ENCODE data around the gene DBN1. TPM values are rescaled to one million over a fixed set of nuclear protein-coding genes. Genes with fewer than 3 reads are reported as not detected.

The DBN1 gene
- total RNA-seq, 2 donors from 2014 or later: 7.1 to 13.3 TPM

DNA sequence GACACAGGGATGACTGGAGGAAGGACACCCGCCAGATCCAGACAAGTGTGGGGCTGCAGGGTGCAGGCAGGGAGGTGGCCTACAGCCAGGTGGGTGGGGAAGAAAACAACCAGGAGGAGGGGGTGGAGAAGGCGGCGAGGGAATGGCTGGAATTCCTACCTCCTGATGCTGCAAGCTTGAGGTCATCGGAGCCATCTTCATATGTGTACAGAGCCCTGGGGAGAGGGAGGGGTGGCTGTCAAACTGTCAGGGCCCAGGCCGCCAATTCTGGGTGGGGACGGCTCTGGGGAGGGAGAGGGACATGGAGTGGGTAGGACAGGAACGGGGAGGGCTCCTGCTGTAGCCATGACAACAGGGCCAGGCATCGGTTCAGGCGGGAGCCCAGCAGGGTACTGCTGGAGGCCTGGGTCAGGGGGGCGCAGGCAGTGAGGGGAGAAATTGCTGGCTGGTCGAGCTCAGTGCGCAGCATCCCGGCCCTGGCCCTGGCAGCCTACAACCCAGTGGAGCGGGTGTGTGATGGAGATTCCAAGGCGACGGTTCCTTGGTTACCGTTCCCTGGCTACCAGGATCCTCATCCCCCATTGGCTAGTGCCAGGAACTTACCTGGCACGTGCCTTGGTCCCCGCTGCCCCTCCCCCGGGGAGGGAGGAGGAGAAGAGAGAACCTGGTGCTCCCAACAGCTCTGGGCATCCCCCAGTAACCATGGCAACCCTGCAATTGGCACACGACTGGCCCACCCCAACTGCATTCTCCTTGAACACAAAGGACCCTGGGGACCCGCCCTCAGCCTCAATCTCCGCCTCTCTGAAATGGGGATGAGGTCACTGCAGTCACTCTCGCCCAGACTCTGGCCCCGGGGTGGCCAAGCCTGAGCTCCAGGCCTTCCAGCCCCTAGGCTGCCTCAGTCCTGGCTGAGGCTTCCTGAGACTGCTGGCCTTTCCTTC, 4.5 kb downstream of the DBN1 start:
- Mint-ChIP-seq H3K36me3 (no peaks in the 10 kb centered on the region), H3K9me3 (no peaks in the 10 kb centered on the region), H3K4me1 (ENCODE audit: low read depth in 2 of 2) (peaks cover 8 to 27% of the 10 kb centered on the region in 2 donors), H3K27ac (no peak overlapping the region), H3K27me3 (peaks cover under 1 to 3% of the 10 kb centered on the region in 2 donors), H3K4me3 (no peak overlapping the region)
- DNase-seq (ENCODE audit: low spot score): no peak
- no peak for ATAC-seq

DNA sequence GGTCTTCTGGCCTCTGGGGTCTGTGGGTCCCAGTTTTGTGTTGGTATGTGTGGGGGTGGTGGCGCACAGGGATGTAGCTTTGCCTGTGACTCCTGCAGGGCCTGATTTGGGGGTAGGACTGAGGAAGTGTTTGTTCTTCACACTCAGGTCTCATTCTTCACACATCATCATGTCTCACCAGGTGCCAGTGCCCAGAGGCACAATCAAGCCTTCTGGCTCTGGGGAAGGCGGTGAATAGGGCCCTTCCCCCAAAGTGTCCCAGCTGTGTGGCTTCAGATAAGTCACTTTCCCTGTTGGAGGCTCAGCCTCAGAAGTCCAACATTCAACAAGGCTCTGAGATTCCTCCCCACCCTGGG, 5.1 kb downstream of the DBN1 start:
- H3K4me3 Mint-ChIP-seq: no peak overlapping the region
- no peaks in the 10 kb centered on the region for H3K9me3 Mint-ChIP-seq
- peaks cover 6 to 25% of the 10 kb centered on the region in 2 donors for H3K4me1 Mint-ChIP-seq (ENCODE audit: low read depth in 2 of 2)
- no peaks in the 10 kb centered on the region for H3K27me3 Mint-ChIP-seq
- no peak for ATAC-seq
- H3K27ac Mint-ChIP-seq: no peak overlapping the region
- no peak for DNase-seq (ENCODE audit: low spot score)
- H3K36me3 Mint-ChIP-seq: no peaks in the 10 kb centered on the region

DNA sequence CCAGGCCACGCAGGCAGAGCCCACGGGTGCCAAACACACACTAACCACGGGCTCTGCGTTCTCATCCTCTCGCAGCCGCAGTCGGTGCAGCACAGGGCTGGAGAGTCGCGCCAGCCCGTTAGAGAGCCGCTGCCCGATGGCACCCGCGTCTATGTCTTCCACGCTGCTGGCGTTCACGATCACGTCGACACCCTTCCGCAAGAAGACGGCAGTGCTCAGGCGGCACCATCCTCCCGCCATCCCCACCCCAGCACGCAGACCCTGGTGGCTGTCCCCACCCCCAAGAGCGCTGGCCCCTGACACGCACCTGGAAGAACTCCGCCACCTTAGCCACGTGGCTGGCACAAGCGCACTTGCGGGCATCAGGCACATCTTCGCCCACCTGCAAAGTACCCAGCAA, 6.0 kb downstream of the DBN1 start:
- Mint-ChIP-seq H3K9me3 (no peaks in the 10 kb centered on the region), H3K36me3 (no peaks in the 10 kb centered on the region), H3K27me3 (no peaks in the 10 kb centered on the region), H3K4me3 (no peak overlapping the region), H3K27ac (no peak overlapping the region), H3K4me1 (ENCODE audit: low read depth in 2 of 2) (peaks cover 11 to 25% of the 10 kb centered on the region in 2 donors)
- no peak for ATAC-seq
- DNase-seq (ENCODE audit: low spot score): no peak

DNA sequence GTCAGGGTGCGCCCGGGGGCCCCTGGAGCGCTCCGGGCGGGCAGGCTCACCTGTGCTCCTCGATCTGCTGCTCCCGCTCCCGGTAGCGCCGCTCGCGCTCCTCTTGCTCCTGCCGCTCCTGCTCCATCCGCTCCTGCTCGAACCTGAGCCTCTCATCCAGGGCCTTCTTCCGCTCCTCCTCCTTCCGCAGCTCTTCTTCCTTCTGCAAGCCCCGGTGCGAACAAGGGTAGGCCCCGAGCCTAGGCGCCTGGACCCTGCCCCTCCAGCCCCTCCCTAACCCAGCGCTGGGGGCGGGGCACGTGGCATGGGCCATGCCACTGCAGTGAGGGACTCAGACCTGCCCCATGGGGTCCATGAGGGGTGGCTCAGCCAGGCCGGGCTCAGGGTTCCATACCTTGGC, 6.6 kb downstream of the DBN1 start:
- H3K4me1 Mint-ChIP-seq (ENCODE audit: low read depth in 2 of 2): peaks cover 11 to 22% of the 10 kb centered on the region in 2 donors
- H3K27ac Mint-ChIP-seq: no peak overlapping the region
- no peaks in the 10 kb centered on the region for H3K9me3 Mint-ChIP-seq

DNA sequence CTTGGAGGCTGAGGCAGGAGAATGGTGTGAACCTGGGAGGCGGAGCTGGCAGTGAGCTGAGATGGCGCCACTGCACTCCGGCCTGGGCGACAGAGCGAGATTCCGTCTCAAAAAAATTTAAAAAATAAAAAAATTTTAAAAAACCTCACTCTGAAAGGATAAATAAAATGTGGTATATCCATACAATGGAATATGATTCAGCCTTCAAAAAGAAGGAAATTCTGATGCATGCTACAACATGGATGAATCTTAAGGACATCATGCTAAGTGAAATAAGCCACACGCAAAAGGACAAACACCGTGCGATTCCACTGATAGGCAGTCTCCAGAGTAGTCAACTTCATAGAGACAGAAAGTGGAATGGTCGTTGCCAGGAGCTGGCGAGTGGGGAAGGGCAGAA, 8.4 kb downstream of the DBN1 start:
- DNase-seq (ENCODE audit: low spot score): no peak
- H3K4me3 Mint-ChIP-seq: no peak overlapping the region
- no peaks in the 10 kb centered on the region for H3K36me3 Mint-ChIP-seq
- H3K4me1 Mint-ChIP-seq (ENCODE audit: low read depth in 2 of 2): peaks cover 10 to 13% of the 10 kb centered on the region in 2 donors
- no peaks in the 10 kb centered on the region for H3K27me3 Mint-ChIP-seq
- H3K27ac Mint-ChIP-seq: no peak overlapping the region
- no peak for ATAC-seq
- no peaks in the 10 kb centered on the region for H3K9me3 Mint-ChIP-seq

More for the DNA sequence above, 6.6 kb downstream of the DBN1 start:
- Mint-ChIP-seq H3K27me3 (no peaks in the 10 kb centered on the region), H3K36me3 (no peaks in the 10 kb centered on the region), H3K4me3 (no peak overlapping the region)
- ATAC-seq (no peak), DNase-seq (ENCODE audit: low spot score) (no peak)

DNA sequence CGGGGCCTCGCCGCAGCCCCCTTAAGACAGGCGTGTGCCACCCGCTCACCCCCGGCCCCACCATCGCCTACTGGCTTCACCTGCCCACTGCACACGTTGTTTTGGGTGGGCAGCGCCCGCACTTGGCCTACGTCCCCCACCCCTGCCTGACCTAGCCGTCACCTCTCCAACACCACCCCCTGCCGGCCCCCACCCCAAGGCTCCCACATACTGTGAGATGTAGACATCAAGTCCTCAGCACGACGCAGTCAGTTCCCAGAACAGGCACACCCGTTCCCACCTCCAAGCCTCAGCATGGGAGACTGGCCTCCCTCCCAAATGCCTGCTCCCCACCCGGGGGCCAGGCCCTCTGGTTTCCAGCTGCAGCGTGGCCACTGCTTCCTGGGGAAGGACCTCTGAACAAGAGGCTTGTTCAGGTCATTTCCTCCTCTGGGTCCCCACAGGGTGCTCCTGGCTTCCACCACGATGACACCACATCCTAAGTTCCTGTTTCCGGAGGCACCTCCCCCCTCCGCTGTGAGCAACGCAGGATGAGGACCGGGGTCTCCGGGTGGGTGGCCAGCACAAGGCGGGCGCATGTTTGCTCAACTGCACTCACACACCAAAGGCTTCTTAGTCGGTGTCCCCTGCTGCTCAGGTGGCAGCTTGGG, 11.3 kb downstream of the DBN1 start:
- no peak overlapping the region for H3K4me3 Mint-ChIP-seq
- DNase-seq (ENCODE audit: low spot score) (no peak), ATAC-seq (no peak)
- peaks cover 2 to 10% of the 10 kb centered on the region in 2 donors for H3K4me1 Mint-ChIP-seq (ENCODE audit: low read depth in 2 of 2)
- no peaks in the 10 kb centered on the region for H3K36me3 Mint-ChIP-seq
- peak overlapping the region in 1 of 2 donors; percentile 43 for H3K27ac Mint-ChIP-seq
- H3K9me3 Mint-ChIP-seq: no peaks in the 10 kb centered on the region
- H3K27me3 Mint-ChIP-seq: no peaks in the 10 kb centered on the region

DNA sequence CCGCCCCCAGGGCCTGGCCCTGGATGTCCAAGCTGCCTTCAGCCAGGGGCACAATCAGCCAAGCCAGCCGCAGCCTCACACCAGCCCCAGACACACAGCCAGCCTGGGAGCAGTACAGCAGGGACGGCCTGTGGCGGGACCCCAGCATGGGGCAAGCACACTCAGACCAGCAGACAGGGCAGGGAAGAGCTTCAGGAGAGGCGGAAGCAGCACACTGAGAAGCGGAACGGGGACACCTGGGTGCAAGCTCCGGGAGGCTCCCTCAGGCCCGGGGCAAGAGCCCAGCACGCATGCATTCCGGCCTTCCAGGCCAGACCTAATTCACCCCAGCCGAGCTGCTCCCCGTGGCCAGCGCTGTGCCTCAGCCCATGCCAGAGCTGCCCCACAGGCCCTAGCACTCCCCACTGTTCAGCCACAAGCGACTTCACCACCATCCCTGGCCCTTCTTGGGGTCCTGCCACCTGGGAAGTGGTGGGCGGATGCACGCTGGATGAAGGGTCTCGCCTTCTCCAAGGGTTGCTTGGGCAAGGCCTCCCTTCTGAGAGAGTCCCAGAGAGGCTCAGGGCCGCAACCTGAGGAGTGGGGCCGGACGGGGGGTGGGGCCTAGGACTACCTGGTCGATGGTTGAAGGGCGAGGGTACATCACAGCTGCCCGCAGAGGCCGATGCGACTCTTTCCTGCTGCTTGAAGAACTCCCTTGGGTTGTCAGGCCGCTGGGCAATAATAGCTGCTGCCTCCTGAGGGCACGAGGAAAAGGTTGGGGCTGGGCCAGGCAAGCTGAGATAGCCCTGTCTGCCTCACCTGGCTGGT, 13.4 kb downstream of the DBN1 start:
- Mint-ChIP-seq H3K4me3 (no peak overlapping the region), H3K9me3 (no peaks in the 10 kb centered on the region), H3K27ac (no peak overlapping the region), H3K27me3 (no peaks in the 10 kb centered on the region), H3K4me1 (ENCODE audit: low read depth in 2 of 2) (peaks cover 2 to 10% of the 10 kb centered on the region in 2 donors), H3K36me3 (no peaks in the 10 kb centered on the region)
- DNase-seq (ENCODE audit: low spot score) (no peak), ATAC-seq (no peak)

DNA sequence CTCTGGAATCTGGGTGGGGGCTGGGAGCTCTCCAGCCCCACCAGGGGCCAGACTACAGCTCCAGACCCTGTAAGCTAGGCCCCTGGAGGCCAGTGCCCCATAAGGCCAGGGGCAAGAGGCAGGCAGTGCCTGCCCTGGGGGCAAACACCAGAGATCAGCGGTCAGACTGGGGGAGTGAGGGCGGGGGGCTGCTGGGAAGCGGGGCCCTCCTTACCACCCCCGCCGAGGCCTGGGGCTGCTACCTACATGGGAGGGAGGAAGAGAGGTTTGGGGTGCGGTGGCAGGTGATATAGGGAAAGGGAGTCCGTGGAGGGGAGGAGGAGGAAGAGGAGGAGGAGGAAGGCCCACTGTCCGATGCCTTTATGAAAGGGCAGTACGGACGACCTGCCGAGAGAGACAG, 14.1 kb downstream of the DBN1 start:
- Mint-ChIP-seq H3K27me3 (no peaks in the 10 kb centered on the region), H3K4me1 (ENCODE audit: low read depth in 2 of 2) (peaks cover 2 to 10% of the 10 kb centered on the region in 2 donors), H3K27ac (no peak overlapping the region), H3K36me3 (no peaks in the 10 kb centered on the region), H3K4me3 (no peak overlapping the region), H3K9me3 (no peaks in the 10 kb centered on the region)
- DNase-seq (ENCODE audit: low spot score) (no peak), ATAC-seq (no peak)

DNA sequence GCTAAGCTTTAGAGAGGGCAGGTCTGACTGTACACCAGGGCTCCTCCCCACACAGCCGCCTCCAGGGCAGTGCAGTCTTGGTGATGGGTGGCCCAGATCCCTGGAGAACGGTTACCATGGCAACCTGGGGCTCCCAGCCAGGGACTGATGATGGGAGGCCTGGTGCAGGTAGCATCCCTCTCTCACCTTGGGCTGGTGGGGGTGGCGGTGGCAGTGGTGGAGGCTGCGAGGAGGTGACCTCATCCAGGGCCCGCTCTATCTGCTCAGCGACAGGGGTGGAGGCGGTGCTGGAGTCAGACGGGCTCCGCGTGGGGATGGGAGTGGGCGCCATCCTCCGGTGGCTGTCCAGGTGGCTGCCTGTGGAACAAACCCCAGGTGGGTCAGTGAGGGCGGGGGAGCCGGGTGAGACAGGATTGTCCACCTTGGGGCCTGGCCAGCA, 14.5 kb downstream of the DBN1 start:
- Mint-ChIP-seq H3K4me3 (no peak overlapping the region), H3K36me3 (no peaks in the 10 kb centered on the region), H3K27me3 (no peaks in the 10 kb centered on the region), H3K9me3 (no peaks in the 10 kb centered on the region), H3K27ac (no peak overlapping the region), H3K4me1 (ENCODE audit: low read depth in 2 of 2) (peaks cover 3 to 12% of the 10 kb centered on the region in 2 donors)
- ATAC-seq: no peak
- DNase-seq (ENCODE audit: low spot score): no peak

DNA sequence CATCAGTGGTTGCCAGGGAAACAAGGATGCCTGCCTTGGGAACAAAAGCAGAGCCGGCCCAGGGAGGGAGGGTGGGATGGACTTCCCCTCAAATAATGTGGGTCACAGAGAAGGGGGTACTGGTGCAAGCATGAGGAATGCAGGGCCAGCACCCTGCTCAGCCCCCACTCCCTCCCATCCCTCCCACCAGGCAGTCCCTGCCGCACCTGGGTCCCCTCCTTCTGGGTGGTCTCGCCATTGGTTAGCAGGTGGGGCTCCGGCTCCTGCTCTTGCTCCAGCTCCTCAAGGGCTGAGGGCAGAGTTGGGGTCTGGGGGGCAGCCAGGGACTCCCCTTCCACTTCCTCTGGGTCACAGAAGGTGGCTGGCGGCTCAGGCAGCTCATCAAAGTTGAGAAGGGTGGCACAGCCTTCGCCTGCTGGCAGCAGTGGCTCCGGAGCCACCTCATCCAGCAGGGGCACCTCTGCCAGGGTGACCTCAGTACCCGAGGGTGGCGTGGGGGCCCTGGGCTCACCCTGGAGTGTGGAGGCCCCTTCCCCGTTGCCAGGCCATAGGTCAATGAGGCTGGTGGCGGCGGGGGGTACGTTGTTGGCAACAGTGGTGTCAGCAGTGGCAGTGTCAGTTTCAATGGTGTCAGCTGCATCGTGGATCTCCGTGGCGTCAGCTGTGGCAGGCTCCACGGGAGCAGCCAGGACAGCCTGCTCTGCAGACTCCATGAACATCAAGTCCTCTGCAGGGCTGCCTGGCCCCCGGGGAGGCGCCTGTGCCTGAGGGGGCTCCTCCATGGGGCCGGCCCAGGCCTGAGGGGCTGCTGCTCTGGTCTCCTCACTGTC, 15.4 kb downstream of the DBN1 start:
- Mint-ChIP-seq H3K9me3 (no peaks in the 10 kb centered on the region), H3K36me3 (no peaks in the 10 kb centered on the region), H3K27ac (no peak overlapping the region), H3K4me3 (no peak overlapping the region), H3K27me3 (no peaks in the 10 kb centered on the region), H3K4me1 (ENCODE audit: low read depth in 2 of 2) (peaks cover 9 to 16% of the 10 kb centered on the region in 2 donors)
- ATAC-seq: no peak
- no peak for DNase-seq (ENCODE audit: low spot score)

DNA sequence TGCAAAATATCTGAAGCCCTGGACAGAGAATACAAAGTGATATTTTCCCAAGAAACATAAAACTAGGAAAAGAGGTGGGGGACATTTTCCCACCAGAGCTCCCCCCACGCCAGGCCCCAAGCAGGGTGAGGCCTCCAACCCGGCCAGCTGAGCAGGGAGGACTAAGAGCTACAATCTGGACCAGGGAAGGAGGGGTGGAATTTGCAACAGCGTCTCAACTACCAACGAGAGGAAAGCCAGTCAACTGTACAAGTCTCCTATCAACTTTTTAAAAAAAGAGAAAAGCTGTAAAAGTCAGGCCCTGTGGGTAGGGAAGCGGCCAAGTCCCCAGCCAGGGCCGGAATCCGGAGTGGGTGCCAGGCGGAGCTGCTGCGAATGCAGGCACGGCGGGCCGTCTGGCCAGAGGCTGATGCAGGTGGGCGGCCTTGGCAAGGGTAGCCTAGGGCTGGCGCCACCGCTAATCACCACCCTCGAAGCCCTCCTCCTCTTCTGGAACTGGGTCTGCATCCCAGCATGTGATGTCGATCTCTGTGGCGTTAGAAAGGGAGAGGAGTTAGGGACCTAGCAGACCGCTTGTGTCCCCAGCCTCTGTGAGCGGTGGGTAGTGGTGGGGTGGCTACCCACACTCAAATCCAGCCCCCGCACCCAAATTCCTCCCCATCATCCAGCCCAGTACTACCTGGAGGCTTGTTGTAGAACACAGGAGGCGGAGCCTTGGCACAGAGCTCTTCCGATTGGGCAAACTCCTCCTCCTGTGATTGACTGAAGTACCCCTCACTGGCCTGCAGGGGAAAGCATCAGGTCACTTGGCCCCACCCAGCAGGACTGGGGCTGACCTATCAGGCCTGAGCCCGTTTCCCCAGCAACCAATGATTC, 16.2 kb downstream of the DBN1 start:
- no peaks in the 10 kb centered on the region for H3K27me3 Mint-ChIP-seq
- no peaks in the 10 kb centered on the region for H3K36me3 Mint-ChIP-seq
- H3K27ac Mint-ChIP-seq: no peak overlapping the region
- DNase-seq (ENCODE audit: low spot score): peak; percentile 73
- H3K9me3 Mint-ChIP-seq: no peaks in the 10 kb centered on the region
- peaks cover 9 to 15% of the 10 kb centered on the region in 2 donors for H3K4me1 Mint-ChIP-seq (ENCODE audit: low read depth in 2 of 2)
- no peak overlapping the region for H3K4me3 Mint-ChIP-seq
- ATAC-seq: peak; percentile 56 to 58

DNA sequence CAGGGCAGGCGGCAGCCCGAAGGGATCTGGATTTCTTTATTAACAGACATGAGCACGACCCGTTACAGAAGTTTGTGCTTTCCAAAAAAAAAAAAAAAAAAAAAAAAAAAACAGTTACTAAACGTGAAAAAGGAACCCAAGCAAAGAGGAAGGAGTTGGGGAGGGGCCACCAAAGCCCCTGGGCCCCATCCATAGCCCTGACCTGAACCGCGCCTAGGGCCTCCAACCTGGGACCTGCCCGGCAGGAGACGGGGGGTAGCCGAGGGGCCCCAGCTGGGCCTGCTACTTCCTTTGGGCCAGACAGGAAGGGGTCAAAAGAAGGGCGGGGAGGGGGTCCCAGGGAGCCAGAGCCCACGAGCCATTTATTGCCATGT, 16.9 kb downstream of the DBN1 start:
- Mint-ChIP-seq H3K27me3 (peaks cover 0 to 3% of the 10 kb centered on the region in 2 donors), H3K4me1 (ENCODE audit: low read depth in 2 of 2) (peaks cover 13 to 14% of the 10 kb centered on the region in 2 donors), H3K27ac (peak overlapping the region in 1 of 2 donors; percentile 44), H3K9me3 (no peaks in the 10 kb centered on the region), H3K4me3 (peak overlapping the region; percentile 73), H3K36me3 (no peaks in the 10 kb centered on the region)
- DNase-seq (ENCODE audit: low spot score): no peak
- no peak for ATAC-seq

Data from natural killer cell treated with Interleukin-12 subunit alpha and Interleukin-12 subunit beta and Interleukin-15 and Interleukin-18, amount 100 ng/mL, for 72 hours (primary cell).